KMS-11 (cell line): ENCODE measurements around the gene CYTH3.

Source experiments
- H2AFZ ChIP-seq: fragments of 200-600 bp; sonication (generic); 2 replicates; pipeline ENCODE4 v1.6.1; 2016; ENCODE audit warnings: antibody characterized with exemption, mixed run types, low read depth
- H3K27ac ChIP-seq: fragments of 200-600 bp; sonication (generic); 2 replicates; pipeline ENCODE4 v1.6.1; 2016; ENCODE audit warnings: mild to moderate bottlenecking, mixed run types
- H3K27me3 ChIP-seq: fragments of 200-600 bp; sonication (generic); 2 replicates; pipeline ENCODE4 v1.6.1; 2017; ENCODE audit warnings: mild to moderate bottlenecking, low read depth, mixed run types, moderate library complexity; ENCODE audit not compliant: insufficient read depth
- H3K36me3 ChIP-seq: fragments of 200-600 bp; sonication (generic); 2 replicates; pipeline ENCODE4 v1.6.1; 2017; ENCODE audit warnings: mild to moderate bottlenecking, mixed run types; ENCODE audit not compliant: insufficient read depth
- H3K4me1 ChIP-seq: fragments of 200-600 bp; sonication (generic); 2 replicates; pipeline ENCODE4 v1.6.1; 2016; ENCODE audit warnings: mild to moderate bottlenecking, low read depth, mixed run types; ENCODE audit not compliant: poor library complexity, severe bottlenecking
- H3K4me2 ChIP-seq: fragments of 200-600 bp; sonication (generic); 2 replicates; pipeline ENCODE4 v1.7.0; 2016; ENCODE audit warnings: mild to moderate bottlenecking, mixed run types
- H3K4me3 ChIP-seq: fragments of 200-600 bp; sonication (generic); IDR thresholded peaks from 2 replicates; pipeline ENCODE4 v1.6.1; 2017; ENCODE audit warnings: low read depth, low read length, mixed read lengths; ENCODE audit not compliant: insufficient read depth
- H3K79me2 ChIP-seq: fragments of 200-600 bp; sonication (generic); 2 replicates; pipeline ENCODE4 v1.6.1; 2016; ENCODE audit warnings: low read depth, mixed run types; ENCODE audit not compliant: insufficient read depth
- H3K9ac ChIP-seq: fragments of 200-600 bp; sonication (generic); 2 replicates; pipeline ENCODE4 v1.6.1; 2016; ENCODE audit warnings: mild to moderate bottlenecking, mixed run types
- H4K20me1 ChIP-seq: fragments of 200-600 bp; sonication (generic); 2 replicates; pipeline ENCODE4 v1.6.1; 2016; ENCODE audit warnings: mild to moderate bottlenecking, mixed run types; ENCODE audit not compliant: insufficient read depth
- TF ChIP-seq, protein P1 (sequence below): fragments of 200-600 bp; sonication (generic); conservative IDR thresholded peaks from 2 replicates; pipeline ENCODE4 v1.6.1; 2017; ENCODE audit warnings: low read depth, mild to moderate bottlenecking, antibody characterized with exemption, low read length, moderate library complexity, mixed read lengths

Gene CYTH3

DNA sequence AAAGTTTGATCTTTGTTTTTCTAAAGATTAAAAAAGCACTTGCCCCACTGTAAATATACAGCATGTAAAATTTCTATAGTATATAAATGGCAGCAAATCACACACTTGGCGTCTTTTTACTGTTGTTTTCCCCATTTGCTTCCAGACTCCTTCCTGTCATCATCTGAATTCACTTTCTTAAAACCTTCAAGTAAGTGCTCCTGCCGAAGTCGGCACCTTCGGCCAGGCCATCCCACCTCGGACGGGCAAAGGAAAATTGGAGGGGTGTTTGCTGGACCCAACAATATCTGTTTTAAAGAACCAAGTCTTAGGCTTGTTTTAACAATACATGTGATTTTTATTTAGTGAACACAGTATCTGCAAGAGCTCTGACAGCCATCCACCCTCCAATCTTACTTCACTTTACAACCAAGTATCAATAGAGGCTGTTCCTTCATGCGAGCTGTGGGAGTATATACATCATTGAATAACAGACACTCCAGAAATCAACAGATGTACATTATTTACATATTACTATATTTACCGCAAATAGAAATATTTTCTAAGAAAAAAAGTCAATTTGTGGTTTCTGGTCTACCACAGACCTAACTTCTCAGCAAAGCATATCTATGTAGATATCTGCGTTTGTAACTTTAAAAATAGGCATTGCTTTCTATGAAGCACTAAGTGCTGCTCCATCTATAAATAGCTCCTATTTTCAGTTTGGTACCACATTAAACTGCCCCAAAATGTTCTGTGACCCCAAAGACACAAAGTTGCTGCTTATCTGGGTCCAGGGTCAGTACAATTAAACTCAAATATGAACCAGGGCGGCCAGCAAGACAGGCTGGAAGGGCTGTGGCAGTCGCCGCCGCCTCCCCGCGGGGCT is 110.7 kb downstream of the CYTH3 start:
- Histone ChIP-seq H3K9ac (peak overlapping the region; percentile 26; the same call in 1 of the 2 replicates), H3K4me2 (peak overlapping the region; percentile 62)

DNA sequence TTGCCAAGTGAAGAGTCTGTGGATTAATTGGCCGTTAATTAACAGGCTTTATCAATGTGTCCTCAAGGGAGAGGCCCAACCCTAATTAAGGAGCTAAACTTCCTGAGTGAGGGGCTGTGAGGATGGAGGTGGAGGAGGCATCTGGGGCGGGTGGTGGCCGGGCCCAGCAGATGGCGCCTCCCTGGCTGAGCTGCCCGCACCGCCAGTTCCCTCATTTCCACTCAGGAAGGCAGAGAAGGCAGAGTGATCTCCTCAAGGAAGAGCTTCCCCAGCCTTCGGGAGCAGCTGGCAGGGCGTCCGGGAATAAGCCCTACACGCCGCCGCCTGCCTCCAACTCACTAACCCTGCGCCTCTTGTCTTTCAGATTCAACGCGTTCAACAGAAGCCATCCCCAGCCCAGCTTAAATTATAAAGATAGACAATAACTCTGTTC is 112.2 kb downstream of the CYTH3 start:
- TF ChIP-seq, protein P1, sequence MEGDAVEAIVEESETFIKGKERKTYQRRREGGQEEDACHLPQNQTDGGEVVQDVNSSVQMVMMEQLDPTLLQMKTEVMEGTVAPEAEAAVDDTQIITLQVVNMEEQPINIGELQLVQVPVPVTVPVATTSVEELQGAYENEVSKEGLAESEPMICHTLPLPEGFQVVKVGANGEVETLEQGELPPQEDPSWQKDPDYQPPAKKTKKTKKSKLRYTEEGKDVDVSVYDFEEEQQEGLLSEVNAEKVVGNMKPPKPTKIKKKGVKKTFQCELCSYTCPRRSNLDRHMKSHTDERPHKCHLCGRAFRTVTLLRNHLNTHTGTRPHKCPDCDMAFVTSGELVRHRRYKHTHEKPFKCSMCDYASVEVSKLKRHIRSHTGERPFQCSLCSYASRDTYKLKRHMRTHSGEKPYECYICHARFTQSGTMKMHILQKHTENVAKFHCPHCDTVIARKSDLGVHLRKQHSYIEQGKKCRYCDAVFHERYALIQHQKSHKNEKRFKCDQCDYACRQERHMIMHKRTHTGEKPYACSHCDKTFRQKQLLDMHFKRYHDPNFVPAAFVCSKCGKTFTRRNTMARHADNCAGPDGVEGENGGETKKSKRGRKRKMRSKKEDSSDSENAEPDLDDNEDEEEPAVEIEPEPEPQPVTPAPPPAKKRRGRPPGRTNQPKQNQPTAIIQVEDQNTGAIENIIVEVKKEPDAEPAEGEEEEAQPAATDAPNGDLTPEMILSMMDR, result no peak
- peaks cover 5% of the 10 kb centered on the region; the same call in 1 of the 2 replicates for H3K36me3 ChIP-seq
- H4K20me1 ChIP-seq, result no peaks in the 10 kb centered on the region
- H3K9ac ChIP-seq, result no peak overlapping the region
- no peak overlapping the region; the same call in 1 of the 2 replicates for H3K27ac ChIP-seq
- H2AFZ ChIP-seq, result no peak overlapping the region
- peaks cover 53% of the 10 kb centered on the region for H3K4me1 ChIP-seq
- H3K4me3 ChIP-seq, result no peak overlapping the region
- no peaks in the 10 kb centered on the region for H3K27me3 ChIP-seq
- H3K79me2 ChIP-seq, result no peaks in the 10 kb centered on the region; the same call in 1 of the 2 replicates
- H3K4me2 ChIP-seq, result peak overlapping the region; percentile 62; the same call in 1 of the 2 replicates

More for the DNA sequence above, 110.7 kb downstream of the CYTH3 start:
- TF ChIP-seq, protein P1, result no peak
- H3K4me3 ChIP-seq, result no peak overlapping the region
- peaks cover 53% of the 10 kb centered on the region for H3K4me1 ChIP-seq
- H4K20me1 ChIP-seq, result no peaks in the 10 kb centered on the region
- H3K27me3 ChIP-seq, result no peaks in the 10 kb centered on the region
- H3K36me3 ChIP-seq, result peaks cover 2% of the 10 kb centered on the region; the same call in 1 of the 2 replicates
- peak overlapping the region; percentile 75 for H3K27ac ChIP-seq
- no peaks in the 10 kb centered on the region; the same call in 1 of the 2 replicates for H3K79me2 ChIP-seq
- H2AFZ ChIP-seq, result peak overlapping the region; percentile 9; the same call in 1 of the 2 replicates

DNA sequence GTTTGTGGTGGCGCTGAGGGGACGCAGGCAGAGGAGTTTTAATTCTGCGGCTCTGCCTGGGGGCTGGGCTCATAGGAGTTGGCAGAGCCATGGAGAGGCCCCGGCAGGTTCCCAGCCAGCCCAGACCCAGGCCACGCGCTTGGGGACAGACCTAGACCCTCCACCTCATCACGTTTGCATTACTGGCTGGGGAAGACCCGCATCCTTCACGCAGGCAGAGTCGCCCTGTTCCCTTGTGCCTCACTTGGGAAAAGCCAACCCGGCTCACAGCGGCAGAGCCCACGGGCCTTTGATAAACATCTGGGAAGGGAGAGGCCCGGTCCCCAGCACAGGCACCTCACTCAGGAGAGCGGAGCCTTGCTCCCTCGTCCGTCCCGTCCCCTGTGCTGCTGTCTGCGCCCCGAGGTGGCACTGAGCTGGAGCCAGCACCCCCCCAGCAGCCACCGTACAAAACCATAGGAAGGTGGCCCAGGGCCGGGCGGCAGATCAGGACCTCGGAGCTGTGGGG is 112.8 kb downstream of the CYTH3 start:
- no peaks in the 10 kb centered on the region; the same call in 1 of the 2 replicates for H3K79me2 ChIP-seq
- H3K27ac ChIP-seq, result no peak overlapping the region
- H4K20me1 ChIP-seq, result no peaks in the 10 kb centered on the region
- no peaks in the 10 kb centered on the region for H3K27me3 ChIP-seq
- peaks cover 5% of the 10 kb centered on the region; the same call in 1 of the 2 replicates for H3K36me3 ChIP-seq
- no peak overlapping the region for H3K4me2 ChIP-seq
- H3K9ac ChIP-seq, result no peak overlapping the region
- TF ChIP-seq, protein P1, result no peak
- H3K4me1 ChIP-seq, result peaks cover 53% of the 10 kb centered on the region
- no peak overlapping the region for H3K4me3 ChIP-seq
- no peak overlapping the region for H2AFZ ChIP-seq

DNA sequence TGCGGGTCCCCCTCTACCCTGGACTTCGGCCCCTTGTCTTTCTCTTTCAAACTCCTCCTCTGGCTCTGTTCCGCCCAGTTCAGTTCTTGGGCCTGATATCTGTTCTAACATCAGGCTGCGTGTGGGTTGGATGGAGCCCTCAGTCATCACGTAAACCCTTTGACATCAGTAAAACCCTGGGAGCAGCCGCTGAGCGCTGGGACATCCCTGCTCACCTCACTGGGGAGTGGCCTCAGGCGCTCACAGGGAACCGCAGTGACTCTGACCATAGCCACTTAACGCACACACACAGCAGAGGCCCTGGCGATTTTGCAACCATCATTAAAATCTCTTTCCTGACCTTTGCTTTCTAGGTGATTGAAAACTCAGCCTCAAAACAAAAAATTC is 113.3 kb downstream of the CYTH3 start:
- TF ChIP-seq, protein P1, result no peak
- Histone ChIP-seq H3K9ac (no peak overlapping the region), H3K36me3 (peaks cover 5% of the 10 kb centered on the region; the same call in 1 of the 2 replicates), H2AFZ (no peak overlapping the region), H3K79me2 (no peaks in the 10 kb centered on the region; the same call in 1 of the 2 replicates), H3K27ac (no peak overlapping the region), H4K20me1 (no peaks in the 10 kb centered on the region), H3K4me3 (no peak overlapping the region), H3K27me3 (no peaks in the 10 kb centered on the region), H3K4me2 (no peak overlapping the region), H3K4me1 (peaks cover 50% of the 10 kb centered on the region)
